HEK293 (cell line): ENCODE data around the gene TRAPPC1.

Experiments used
- CTCF ChIA-PET: fragments of 350-600 bp; formaldehyde crosslinking; extraction: SDS; loops from one replicate; lab custom pipeline; 2021; ENCODE audit warnings: antibody characterized with exemption; lab: Yijun Ruan, JAX
- POLR2A ChIA-PET: fragments of 300-600 bp; formaldehyde crosslinking; extraction: SDS; loops from one replicate; lab custom pipeline; 2020; ENCODE audit warnings: antibody characterized with exemption, inconsistent platforms; lab: Yijun Ruan, JAX
- H3K27ac ChIP-seq: fragments of 200-500 bp; sonication (Bioruptor generic); 2 replicates; pipeline ENCODE4 v1.5.1; 2014; ENCODE audit warnings: low read depth, low read length, control low read depth, inconsistent platforms; ENCODE audit errors: extremely low read depth
- H3K36me3 ChIP-seq, 2 experiments: fragments of 200-500 bp in 1 of 2; sonication (Bioruptor generic) in 1 of 2; 1 replicate in 1 of 2; 2 replicates in 1 of 2; pipeline ENCODE4 v1.5.1; 2014 to 2017; ENCODE audit warnings: inconsistent platforms in 2 of 2, low read length in 2 of 2; ENCODE audit not compliant: control insufficient read depth in 2 of 2, insufficient read depth in 1 of 2
- H3K4me1 ChIP-seq: fragments of 200-500 bp; sonication (Bioruptor generic); 2 replicates; pipeline ENCODE4 v1.5.1; 2014; ENCODE audit warnings: mild to moderate bottlenecking, low read length, inconsistent platforms; ENCODE audit not compliant: control insufficient read depth, insufficient read depth
- H3K4me3 ChIP-seq: 2 replicates; pipeline ENCODE4 v1.5.1; 2011; ENCODE audit warnings: low read depth, mild to moderate bottlenecking, control low read depth, low read length, moderate library complexity
- H3K9me3 ChIP-seq: fragments of 200-500 bp; sonication (Bioruptor generic); 2 replicates; pipeline ENCODE4 v1.5.1; 2014; ENCODE audit warnings: low read depth, low read length, inconsistent platforms; ENCODE audit not compliant: control insufficient read depth, insufficient read depth
- BCL11A ChIP-seq: fragments of 450-650 bp; formaldehyde crosslinking; IDR thresholded peaks from 2 replicates; pipeline ENCODE4 v1.5.1; 2016; ENCODE audit warnings: low read depth, missing biosample characterization, missing genetic modification characterization
- EGR2 ChIP-seq: fragments of 450-650 bp; formaldehyde crosslinking; IDR thresholded peaks from 2 replicates; pipeline ENCODE4 v1.5.1; 2016; ENCODE audit warnings: low read depth, missing biosample characterization, missing genetic modification characterization
- GLI2 ChIP-seq: fragments of 450-650 bp; formaldehyde crosslinking; IDR thresholded peaks from 2 replicates; pipeline ENCODE4; 2017; ENCODE audit warnings: missing biosample characterization, missing genetic modification characterization, low read depth, borderline replicate concordance
- GLIS1 ChIP-seq: fragments of 450-650 bp; formaldehyde crosslinking; IDR thresholded peaks from 2 replicates; pipeline ENCODE4 v1.5.1; 2016; ENCODE audit warnings: missing biosample characterization, missing genetic modification characterization
- HOXD13 ChIP-seq: sonication (generic); formaldehyde crosslinking; IDR thresholded peaks from 2 replicates; pipeline ENCODE4 v1.8.0; 2022; ENCODE audit warnings: missing genetic modification reagents, borderline replicate concordance
- MYNN ChIP-seq: fragments of 450-650 bp; formaldehyde crosslinking; IDR thresholded peaks from 2 replicates; pipeline ENCODE4 v1.5.1; 2016; ENCODE audit warnings: missing biosample characterization, missing genetic modification characterization, borderline replicate concordance
- MZF1 ChIP-seq: fragments of 450-650 bp; formaldehyde crosslinking; IDR thresholded peaks from 2 replicates; pipeline ENCODE4 v1.5.1; 2017; ENCODE audit warnings: missing biosample characterization, missing genetic modification characterization, borderline replicate concordance
- ZBTB20 ChIP-seq: fragments of 450-650 bp; formaldehyde crosslinking; IDR thresholded peaks from 2 replicates; pipeline ENCODE4 v1.5.1; 2016; ENCODE audit warnings: missing biosample characterization, missing genetic modification characterization
- ZBTB7A ChIP-seq: fragments of 450-650 bp; formaldehyde crosslinking; IDR thresholded peaks from 2 replicates; pipeline ENCODE4 v1.5.1; 2016; ENCODE audit warnings: low read depth, missing biosample characterization, missing genetic modification characterization
- ZNF175 ChIP-seq: fragments of 450-650 bp; formaldehyde crosslinking; IDR thresholded peaks from 2 replicates; pipeline ENCODE4 v1.5.1; 2016; ENCODE audit warnings: missing biosample characterization, missing genetic modification characterization
- ZNF211 ChIP-seq: fragments of 450-650 bp; formaldehyde crosslinking; IDR thresholded peaks from 2 replicates; pipeline ENCODE4 v1.5.1; 2016; ENCODE audit warnings: low read depth, missing biosample characterization, missing genetic modification characterization
- ZNF214 ChIP-seq: fragments of 450-650 bp; formaldehyde crosslinking; IDR thresholded peaks from 2 replicates; pipeline ENCODE4 v1.5.1; 2017; ENCODE audit warnings: missing biosample characterization, mild to moderate bottlenecking, missing genetic modification characterization, borderline replicate concordance
- ZNF24 ChIP-seq: fragments of 450-650 bp; formaldehyde crosslinking; IDR thresholded peaks from 2 replicates; pipeline ENCODE4 v1.5.1; 2016; ENCODE audit warnings: missing biosample characterization, missing genetic modification characterization
- ZNF292 ChIP-seq: fragments of 450-650 bp; formaldehyde crosslinking; IDR thresholded peaks from 2 replicates; pipeline ENCODE4 v1.5.1; 2016; ENCODE audit warnings: low read depth, missing biosample characterization, missing genetic modification characterization, borderline replicate concordance
- ZNF311 ChIP-seq: fragments of 450-650 bp; formaldehyde crosslinking; IDR thresholded peaks from 2 replicates; pipeline ENCODE4 v1.5.1; 2017; ENCODE audit warnings: missing biosample characterization, missing genetic modification characterization, borderline replicate concordance
- ZNF341 ChIP-seq: fragments of 450-650 bp; formaldehyde crosslinking; IDR thresholded peaks from 2 replicates; pipeline ENCODE4; 2016; ENCODE audit warnings: low read depth, missing biosample characterization, missing genetic modification characterization
- ZNF398 ChIP-seq: fragments of 450-650 bp; formaldehyde crosslinking; IDR thresholded peaks from 2 replicates; pipeline ENCODE4 v1.5.1; 2017; ENCODE audit warnings: missing biosample characterization, missing genetic modification characterization
- ZNF423 ChIP-seq: fragments of 450-650 bp; formaldehyde crosslinking; IDR thresholded peaks from 2 replicates; pipeline ENCODE4 v1.5.1; 2016; ENCODE audit warnings: missing biosample characterization, missing genetic modification characterization
- ZNF510 ChIP-seq: fragments of 450-650 bp; formaldehyde crosslinking; IDR thresholded peaks from 2 replicates; pipeline ENCODE4 v1.5.1; 2018; ENCODE audit warnings: mild to moderate bottlenecking, missing genetic modification characterization, missing biosample characterization; ENCODE audit not compliant: insufficient replicate concordance
- ZNF530 ChIP-seq: fragments of 450-650 bp; formaldehyde crosslinking; IDR thresholded peaks from 2 replicates; pipeline ENCODE4 v1.5.1; 2016; ENCODE audit warnings: low read depth, missing biosample characterization, missing genetic modification characterization
- ZNF701 ChIP-seq: fragments of 450-650 bp; formaldehyde crosslinking; IDR thresholded peaks from 2 replicates; pipeline ENCODE4 v1.5.1; 2016; ENCODE audit warnings: missing biosample characterization, missing genetic modification characterization
- ZNF785 ChIP-seq: fragments of 450-650 bp; formaldehyde crosslinking; IDR thresholded peaks from 2 replicates; pipeline ENCODE4 v1.5.1; 2016; ENCODE audit warnings: missing biosample characterization, missing genetic modification characterization
- ZSCAN18 ChIP-seq: fragments of 450-650 bp; formaldehyde crosslinking; IDR thresholded peaks from 2 replicates; pipeline ENCODE4 v1.5.1; 2016; ENCODE audit warnings: missing biosample characterization, missing genetic modification characterization
- TF ChIP-seq, protein P1 (sequence below): fragments of 450-650 bp; formaldehyde crosslinking; IDR thresholded peaks from 2 replicates; pipeline ENCODE4 v1.5.1; 2016; ENCODE audit warnings: missing biosample characterization, missing genetic modification characterization
- TF ChIP-seq, protein P2 (sequence below): fragments of 450-650 bp; formaldehyde crosslinking; IDR thresholded peaks from 2 replicates; pipeline ENCODE4 v1.5.1; 2017; ENCODE audit warnings: missing biosample characterization, missing genetic modification characterization

The TRAPPC1 gene

GRCh38 chr17:7893187-7893880, 38.4 kb downstream of the TRAPPC1 start:
- CTCF ChIA-PET: interaction anchor here (0.5 to 0.7 kb wide), 4 partner anchors 15 to 300 kb away, joined by 3 to 4 read pairs (median 4); no protein-coding TSS in a partner anchor
- TF ChIP-seq BCL11A (no peak), ZNF510 (tag by site-specific recombination) (no peak), ZBTB20 (no peak), ZNF292 (tag by site-specific recombination) (no peak), ZNF175 (tag by site-specific recombination) (no peak), HOXD13 (CRISPR knock-in tag) (no peak), MZF1 (tag by site-specific recombination) (no peak)
- peaks cover 14% of the 10 kb centered on the region for H3K4me1 ChIP-seq
- H3K4me3 ChIP-seq: no peak overlapping the region
- no peak overlapping the region for H3K27ac ChIP-seq
- POLR2A ChIA-PET: interaction anchor here (1.0 kb wide), 1 partner anchor 37 kb away, joined by 5 read pairs; the partner anchor contains the start of gene NAA38
- no peaks in the 10 kb centered on the region for H3K9me3 ChIP-seq
- H3K36me3 ChIP-seq: peaks cover 68 to 76% of the 10 kb centered on the region in 2 experiments

GRCh38 chr17:7889166-7889955, 42.4 kb downstream of the TRAPPC1 start:
- ChIA-PET CTCF (interaction anchor here (0.6 to 2.4 kb wide), 9 partner anchors 9 to 172 kb away, joined by 3 to 8 read pairs (median 4); no protein-coding TSS in a partner anchor), POLR2A (interaction anchor here (0.6 to 1.6 kb wide), 3 partner anchors 23 to 43 kb away, joined by 3 to 8 read pairs (median 3); partner anchors contain the start of genes CNTROB, NAA38 and TRAPPC1)
- Histone ChIP-seq H3K4me1 (peaks cover 23% of the 10 kb centered on the region), H3K4me3 (no peak overlapping the region), H3K36me3 (peaks cover 39 to 43% of the 10 kb centered on the region in 2 experiments), H3K9me3 (no peaks in the 10 kb centered on the region), H3K27ac (peak overlapping the region; percentile 100)
- TF ChIP-seq ZNF398 (tag by site-specific recombination) (peak; percentile 87), ZNF701 (tag by site-specific recombination) (no peak), GLIS1 (peak; percentile 58; the same call in 1 of the 2 replicates), ZNF311 (no peak), ZNF785 (no peak), EGR2 (tag by site-specific recombination) (peak; percentile 43; the same call in 1 of the 2 replicates), MYNN (tag by site-specific recombination) (no peak), GLI2 (no peak), ZNF24 (tag by site-specific recombination) (no peak), ZNF214 (tag by site-specific recombination) (no peak), ZBTB7A (no peak), ZNF423 (tag by site-specific recombination) (no peak), ZSCAN18 (tag by site-specific recombination) (no peak), ZNF341 (peak; percentile 90), ZNF211 (no peak), ZNF530 (tag by site-specific recombination) (no peak)
- TF ChIP-seq, protein P1, sequence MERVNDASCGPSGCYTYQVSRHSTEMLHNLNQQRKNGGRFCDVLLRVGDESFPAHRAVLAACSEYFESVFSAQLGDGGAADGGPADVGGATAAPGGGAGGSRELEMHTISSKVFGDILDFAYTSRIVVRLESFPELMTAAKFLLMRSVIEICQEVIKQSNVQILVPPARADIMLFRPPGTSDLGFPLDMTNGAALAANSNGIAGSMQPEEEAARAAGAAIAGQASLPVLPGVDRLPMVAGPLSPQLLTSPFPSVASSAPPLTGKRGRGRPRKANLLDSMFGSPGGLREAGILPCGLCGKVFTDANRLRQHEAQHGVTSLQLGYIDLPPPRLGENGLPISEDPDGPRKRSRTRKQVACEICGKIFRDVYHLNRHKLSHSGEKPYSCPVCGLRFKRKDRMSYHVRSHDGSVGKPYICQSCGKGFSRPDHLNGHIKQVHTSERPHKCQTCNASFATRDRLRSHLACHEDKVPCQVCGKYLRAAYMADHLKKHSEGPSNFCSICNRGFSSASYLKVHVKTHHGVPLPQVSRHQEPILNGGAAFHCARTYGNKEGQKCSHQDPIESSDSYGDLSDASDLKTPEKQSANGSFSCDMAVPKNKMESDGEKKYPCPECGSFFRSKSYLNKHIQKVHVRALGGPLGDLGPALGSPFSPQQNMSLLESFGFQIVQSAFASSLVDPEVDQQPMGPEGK: peak; percentile 85
- TF ChIP-seq, protein P2, sequence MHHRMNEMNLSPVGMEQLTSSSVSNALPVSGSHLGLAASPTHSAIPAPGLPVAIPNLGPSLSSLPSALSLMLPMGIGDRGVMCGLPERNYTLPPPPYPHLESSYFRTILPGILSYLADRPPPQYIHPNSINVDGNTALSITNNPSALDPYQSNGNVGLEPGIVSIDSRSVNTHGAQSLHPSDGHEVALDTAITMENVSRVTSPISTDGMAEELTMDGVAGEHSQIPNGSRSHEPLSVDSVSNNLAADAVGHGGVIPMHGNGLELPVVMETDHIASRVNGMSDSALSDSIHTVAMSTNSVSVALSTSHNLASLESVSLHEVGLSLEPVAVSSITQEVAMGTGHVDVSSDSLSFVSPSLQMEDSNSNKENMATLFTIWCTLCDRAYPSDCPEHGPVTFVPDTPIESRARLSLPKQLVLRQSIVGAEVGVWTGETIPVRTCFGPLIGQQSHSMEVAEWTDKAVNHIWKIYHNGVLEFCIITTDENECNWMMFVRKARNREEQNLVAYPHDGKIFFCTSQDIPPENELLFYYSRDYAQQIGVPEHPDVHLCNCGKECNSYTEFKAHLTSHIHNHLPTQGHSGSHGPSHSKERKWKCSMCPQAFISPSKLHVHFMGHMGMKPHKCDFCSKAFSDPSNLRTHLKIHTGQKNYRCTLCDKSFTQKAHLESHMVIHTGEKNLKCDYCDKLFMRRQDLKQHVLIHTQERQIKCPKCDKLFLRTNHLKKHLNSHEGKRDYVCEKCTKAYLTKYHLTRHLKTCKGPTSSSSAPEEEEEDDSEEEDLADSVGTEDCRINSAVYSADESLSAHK: peak; percentile 21; the same call in 1 of the 2 replicates
